Keratinocyte (primary cell): ENCODE results near the gene AP3B1.
"Not testable (repeated sequence)": the region's sequence is repeated elsewhere in the genome, so short reads cannot be mapped to it uniquely, and the experiment has no call there.

Experiments
- EZH2 ChIP-seq: IDR thresholded peaks from one replicate; pipeline ENCODE4 v1.6.1; 2012; ENCODE audit warnings: inconsistent platforms, mild to moderate bottlenecking, low read length, moderate library complexity
- TF ChIP-seq, protein P1 (sequence below), 3 experiments: IDR thresholded peaks in 1 of 3; conservative IDR thresholded peaks in 1 of 3; optimal IDR thresholded peaks in 1 of 3; 2 replicates in 2 of 3; 3 replicates in 1 of 3; pipeline versions ENCODE3 to v1.5.1; 2011; ENCODE audit warnings: low read length in 3 of 3, mild to moderate bottlenecking in 3 of 3, moderate library complexity in 2 of 3, control low read depth in 1 of 3, inconsistent platforms in 1 of 3; ENCODE audit not compliant: insufficient read depth in 2 of 3; ENCODE audit errors: extremely low read depth in 1 of 3

DNA sequence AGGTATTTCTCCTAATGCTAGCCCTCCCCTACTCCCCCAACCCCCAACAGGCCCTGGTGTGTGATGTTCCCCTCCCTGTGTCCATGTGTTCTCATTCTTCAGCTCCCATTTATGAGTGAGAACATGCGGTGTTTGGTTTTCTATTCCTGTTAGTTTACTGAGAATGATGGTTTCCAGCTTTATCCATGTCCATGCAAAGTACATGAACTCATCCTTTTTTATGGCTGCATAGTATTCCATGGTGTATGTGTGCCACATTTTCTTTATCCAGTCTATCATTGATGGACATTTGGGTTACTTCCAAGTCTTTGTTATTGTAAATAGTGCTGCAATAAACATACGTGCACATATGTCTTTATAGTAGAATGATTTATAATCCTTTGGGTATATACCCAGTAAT lies 247.7 kb downstream of the AP3B1 start:
- TF ChIP-seq EZH2, result not testable (repeated sequence)
- TF ChIP-seq, protein P1, sequence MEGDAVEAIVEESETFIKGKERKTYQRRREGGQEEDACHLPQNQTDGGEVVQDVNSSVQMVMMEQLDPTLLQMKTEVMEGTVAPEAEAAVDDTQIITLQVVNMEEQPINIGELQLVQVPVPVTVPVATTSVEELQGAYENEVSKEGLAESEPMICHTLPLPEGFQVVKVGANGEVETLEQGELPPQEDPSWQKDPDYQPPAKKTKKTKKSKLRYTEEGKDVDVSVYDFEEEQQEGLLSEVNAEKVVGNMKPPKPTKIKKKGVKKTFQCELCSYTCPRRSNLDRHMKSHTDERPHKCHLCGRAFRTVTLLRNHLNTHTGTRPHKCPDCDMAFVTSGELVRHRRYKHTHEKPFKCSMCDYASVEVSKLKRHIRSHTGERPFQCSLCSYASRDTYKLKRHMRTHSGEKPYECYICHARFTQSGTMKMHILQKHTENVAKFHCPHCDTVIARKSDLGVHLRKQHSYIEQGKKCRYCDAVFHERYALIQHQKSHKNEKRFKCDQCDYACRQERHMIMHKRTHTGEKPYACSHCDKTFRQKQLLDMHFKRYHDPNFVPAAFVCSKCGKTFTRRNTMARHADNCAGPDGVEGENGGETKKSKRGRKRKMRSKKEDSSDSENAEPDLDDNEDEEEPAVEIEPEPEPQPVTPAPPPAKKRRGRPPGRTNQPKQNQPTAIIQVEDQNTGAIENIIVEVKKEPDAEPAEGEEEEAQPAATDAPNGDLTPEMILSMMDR (optimal IDR thresholded peaks at IDR 0.05 in 1 of 3, IDR thresholded peaks at IDR 0.05 in 1 of 3, conservative IDR thresholded peaks at IDR 0.05 in 1 of 3; ENCODE audit: extremely low read depth in 1 of 3, insufficient read depth in 2 of 3, low read length in 3 of 3), result not testable (repeated sequence)
